ENCODE results near the gene LSM2.
"Not testable (repeated sequence)": the region's sequence is repeated elsewhere in the genome, so short reads cannot be mapped to it uniquely, and the experiment has no call there.

DNA sequence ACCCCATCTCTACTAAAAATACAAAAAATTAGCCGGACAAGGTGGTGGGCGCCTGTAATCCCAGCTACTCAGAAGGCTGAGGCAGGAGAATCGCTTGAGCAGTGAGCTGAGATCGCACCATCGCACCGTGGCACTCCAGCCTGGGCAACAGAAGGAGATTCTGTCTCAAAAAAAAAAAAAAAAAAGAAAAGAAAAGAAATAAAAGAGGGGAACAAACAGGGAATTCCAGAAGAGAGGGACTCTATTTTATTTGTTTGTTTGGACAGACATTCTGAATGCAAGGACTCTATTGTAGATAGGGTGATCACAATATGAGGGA lies 12.9 kb downstream of the LSM2 start:
- TF ChIP-seq CTCF, POLR2A (IDR thresholded peaks at IDR 0.05): not testable (repeated sequence)
